ENCODE data around the gene ANKRD39. TPM values are rescaled to one million over a fixed set of nuclear protein-coding genes. Genes with fewer than 3 reads are reported as not detected.

Gene ANKRD39
- total RNA-seq, 2 experiments from 2014 or later, result 23.0 to 23.6 TPM

DNA sequence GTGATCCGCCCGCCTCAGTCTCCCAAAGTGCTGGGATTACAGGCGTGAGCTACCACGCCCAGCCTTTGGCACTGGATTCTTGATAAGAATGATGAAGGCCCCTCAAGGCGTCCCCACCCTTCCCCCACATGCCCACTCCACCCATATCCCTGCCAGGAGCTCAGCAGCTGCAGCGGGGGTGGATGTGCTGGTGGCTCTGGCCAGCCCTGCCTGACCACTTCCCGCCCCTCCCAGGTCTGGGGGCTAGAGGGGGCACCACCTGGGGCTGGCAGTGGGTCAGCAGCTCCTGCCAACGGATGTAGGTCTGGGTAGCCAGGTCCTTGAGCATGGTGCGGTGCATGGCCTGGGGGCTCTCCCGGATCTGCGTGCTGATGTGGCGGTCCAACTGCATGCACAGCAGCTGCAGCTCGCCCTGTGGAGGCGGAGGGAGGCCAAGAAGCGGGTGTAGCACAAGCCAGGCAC lies 19.8 kb upstream of the ANKRD39 start:
- no peaks in the 10 kb centered on the region for H3K9me3 Mint-ChIP-seq (ENCODE audit: low read depth)
- H3K4me3 Mint-ChIP-seq, result no peak overlapping the region
- DNase-seq, result no peak
- no peaks in the 10 kb centered on the region for H3K27me3 Mint-ChIP-seq
- intact Hi-C loops (cut with DNase I, micrococcal nuclease), result no loop called here
- CTCF ChIA-PET, result no interaction called here
- H3K27ac Mint-ChIP-seq, result no peak overlapping the region
- POLR2A ChIA-PET, result interaction anchor here (0.7 kb wide), 1 partner anchor 95 kb away, joined by 4 read pairs; no protein-coding TSS in a partner anchor
- no peak for ATAC-seq
- H3K4me1 Mint-ChIP-seq, result peaks cover 25% of the 10 kb centered on the region
- H3K36me3 Mint-ChIP-seq (ENCODE audit: low read depth), result no peaks in the 10 kb centered on the region

DNA sequence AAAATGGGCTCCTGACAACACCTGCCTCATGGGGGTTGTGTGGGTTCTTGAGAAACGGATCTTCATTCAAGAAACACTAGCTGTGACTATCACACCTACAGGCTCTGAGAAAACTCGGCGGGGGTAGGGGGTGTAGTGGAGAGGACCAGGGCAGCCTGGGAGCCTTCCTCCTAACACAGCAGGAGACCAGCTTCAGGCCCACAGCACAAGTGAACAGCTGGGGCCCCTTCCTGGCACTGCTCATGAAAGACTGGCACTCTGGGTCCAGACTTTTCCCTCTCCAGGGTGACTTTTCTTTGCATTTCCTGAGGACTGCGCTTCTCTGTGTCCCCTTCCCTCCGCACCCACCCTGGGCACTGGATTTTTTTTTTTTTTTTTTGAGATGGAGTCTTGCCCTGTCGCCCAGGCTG lies 19.2 kb upstream of the ANKRD39 start:
- POLR2A ChIA-PET, result interaction anchor here (0.7 kb wide), 1 partner anchor 95 kb away, joined by 4 read pairs; no protein-coding TSS in a partner anchor
- Mint-ChIP-seq H3K27ac (no peak overlapping the region), H3K9me3 (ENCODE audit: low read depth) (no peaks in the 10 kb centered on the region), H3K4me1 (peaks cover 31% of the 10 kb centered on the region), H3K4me3 (no peak overlapping the region), H3K27me3 (no peaks in the 10 kb centered on the region), H3K36me3 (ENCODE audit: low read depth) (no peaks in the 10 kb centered on the region)
- no peak for ATAC-seq
- CTCF ChIA-PET, result interaction anchor here (0.7 kb wide), 1 partner anchor 19 kb away, joined by 3 read pairs; the partner anchor contains the start of gene ANKRD39
- DNase-seq, result no peak
- intact Hi-C loops (cut with DNase I, micrococcal nuclease), result no loop called here

DNA sequence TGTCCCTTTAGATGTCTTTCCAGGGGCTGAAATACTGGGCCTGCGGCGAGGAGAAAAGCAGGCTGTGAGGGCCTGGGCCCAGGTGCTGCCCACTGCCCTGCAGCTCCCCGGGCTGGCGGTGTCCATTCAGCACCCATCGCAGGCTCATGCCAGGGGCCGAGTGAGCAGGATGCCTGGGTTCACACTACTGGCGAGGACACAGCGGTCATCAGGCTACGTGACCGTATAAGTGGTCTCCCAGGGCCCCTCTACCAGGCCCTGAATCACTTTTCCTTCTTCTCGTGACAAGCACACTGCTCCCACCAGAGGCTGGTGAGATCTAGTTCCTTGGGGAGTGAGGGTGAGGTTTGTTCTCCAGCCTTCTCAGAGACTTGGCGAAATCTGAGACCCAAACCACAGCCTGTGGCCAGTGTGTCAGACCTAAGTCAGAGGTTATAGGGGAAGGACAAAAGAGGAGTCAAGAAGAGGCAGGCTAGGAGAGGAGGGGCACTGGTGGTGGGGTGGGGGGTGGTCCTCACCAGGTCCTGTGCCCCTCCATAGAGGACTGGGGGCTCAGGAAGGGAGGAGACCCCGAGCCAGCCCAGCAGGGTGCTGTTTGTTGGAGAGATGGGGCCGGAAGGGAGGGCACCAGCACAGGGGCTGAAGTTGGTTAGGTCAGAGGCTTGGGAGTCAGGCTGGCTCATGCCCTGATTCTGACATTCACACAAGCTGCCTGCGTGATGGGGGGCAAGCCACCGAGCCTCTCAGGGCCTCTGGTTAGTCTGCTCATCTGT lies 18.6 kb upstream of the ANKRD39 start:
- Mint-ChIP-seq H3K9me3 (ENCODE audit: low read depth) (no peaks in the 10 kb centered on the region), H3K27ac (no peak overlapping the region), H3K27me3 (no peaks in the 10 kb centered on the region), H3K36me3 (ENCODE audit: low read depth) (no peaks in the 10 kb centered on the region), H3K4me3 (no peak overlapping the region), H3K4me1 (peaks cover 31% of the 10 kb centered on the region)
- ChIA-PET POLR2A (no interaction called here), CTCF (interaction anchor here (0.7 to 0.8 kb wide), 2 partner anchors 18 to 86 kb away, joined by 3 read pairs; partner anchors contain the start of gene ANKRD39)
- intact Hi-C loops (cut with DNase I, micrococcal nuclease), result no loop called here
- ATAC-seq (no peak), DNase-seq (no peak)

GRCh38 chr2:96875498-96876268 lies 17.9 kb upstream of the ANKRD39 start:
- H3K27me3 Mint-ChIP-seq, result peaks cover 4% of the 10 kb centered on the region
- H3K9me3 Mint-ChIP-seq (ENCODE audit: low read depth), result no peaks in the 10 kb centered on the region
- DNase-seq (no peak), ATAC-seq (no peak)
- peaks cover 35% of the 10 kb centered on the region for H3K4me1 Mint-ChIP-seq
- no peak overlapping the region for H3K27ac Mint-ChIP-seq
- intact Hi-C loops (cut with DNase I, micrococcal nuclease), result no loop called here
- ChIA-PET POLR2A (no interaction called here), CTCF (interaction anchor here (0.8 to 1.4 kb wide), 4 partner anchors 18 to 87 kb away, joined by 3 to 6 read pairs (median 4); partner anchors contain the start of gene ANKRD39)
- H3K36me3 Mint-ChIP-seq (ENCODE audit: low read depth), result no peaks in the 10 kb centered on the region
- no peak overlapping the region for H3K4me3 Mint-ChIP-seq

DNA sequence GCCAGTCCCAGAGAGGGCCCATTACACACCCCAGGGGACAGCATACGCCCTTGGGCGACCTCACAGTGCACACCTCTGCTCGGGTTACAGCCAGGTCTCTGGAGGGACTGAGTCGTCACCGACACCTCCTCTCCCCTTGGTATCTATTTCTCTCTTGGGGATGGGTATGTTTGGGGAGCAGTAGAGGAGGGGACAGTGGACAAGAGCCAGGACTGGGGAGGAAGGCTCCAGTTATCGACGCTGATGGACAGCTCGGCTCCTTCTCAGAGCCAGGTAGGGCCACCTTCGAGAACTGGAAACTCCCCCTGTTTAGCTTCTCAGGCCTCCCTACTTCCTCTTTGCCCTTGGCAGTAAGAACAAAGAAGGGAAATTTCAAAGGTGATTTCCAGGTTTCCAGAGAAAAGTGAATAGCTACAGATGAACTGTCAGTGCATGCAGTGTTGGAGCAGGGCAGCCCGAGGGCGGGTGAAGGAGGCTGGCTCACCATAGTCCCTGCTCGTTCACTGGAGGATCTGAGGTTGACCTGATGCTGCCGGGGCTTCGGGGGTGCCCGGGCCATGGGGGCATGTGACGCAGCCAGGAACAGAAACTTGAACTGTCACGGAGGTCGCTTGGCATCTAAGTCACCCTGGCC lies 16.5 kb upstream of the ANKRD39 start:
- H3K27ac Mint-ChIP-seq, result peak overlapping the region; percentile 63
- POLR2A ChIA-PET, result no interaction called here

DNA sequence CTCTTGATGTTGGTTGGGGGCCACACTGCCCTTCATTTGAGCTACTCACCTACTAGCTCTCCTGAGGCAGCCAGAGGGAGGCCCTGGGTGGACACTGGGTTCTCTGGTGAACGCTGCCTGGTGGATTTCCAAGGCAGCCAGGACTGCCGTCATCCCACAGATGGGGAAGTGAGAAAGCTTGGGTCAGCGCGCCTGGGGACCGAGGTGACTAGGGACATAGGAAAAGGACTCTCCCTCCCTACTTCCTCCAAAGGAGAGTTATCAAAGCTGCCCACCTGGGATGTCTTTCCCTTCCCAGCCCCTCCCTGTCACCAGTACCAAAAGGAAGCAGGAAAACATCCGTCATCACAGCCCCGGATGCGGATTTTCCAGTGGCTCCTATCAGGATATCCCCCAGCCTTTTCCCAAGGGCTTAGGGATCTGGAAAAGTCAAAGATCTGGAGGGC lies 15.9 kb upstream of the ANKRD39 start:
- no peak for ATAC-seq
- no peaks in the 10 kb centered on the region for H3K9me3 Mint-ChIP-seq (ENCODE audit: low read depth)
- H3K36me3 Mint-ChIP-seq (ENCODE audit: low read depth), result no peaks in the 10 kb centered on the region
- no peak for DNase-seq
- CTCF ChIA-PET, result interaction anchor here (0.6 to 1.3 kb wide), 5 partner anchors 18 to 77 kb away, joined by 3 to 5 read pairs (median 3); no protein-coding TSS in a partner anchor
- intact Hi-C loops (cut with DNase I, micrococcal nuclease), result loop anchor here in 1 of 2 experiments (5.0 kb wide), 2 partner anchors 39 to 79 kb away; no protein-coding TSS in a partner anchor
- H3K4me3 Mint-ChIP-seq, result no peak overlapping the region
- H3K27me3 Mint-ChIP-seq, result peaks cover 6% of the 10 kb centered on the region
- peaks cover 40% of the 10 kb centered on the region for H3K4me1 Mint-ChIP-seq
- H3K27ac Mint-ChIP-seq, result peak overlapping the region; percentile 63
- POLR2A ChIA-PET, result no interaction called here

More for the DNA sequence above, 16.5 kb upstream of the ANKRD39 start:
- intact Hi-C loops (cut with DNase I, micrococcal nuclease), result loop anchor here in 1 of 2 experiments (5.0 kb wide), 2 partner anchors 38 to 78 kb away; no protein-coding TSS in a partner anchor
- no peak overlapping the region for H3K4me3 Mint-ChIP-seq
- peaks cover 40% of the 10 kb centered on the region for H3K4me1 Mint-ChIP-seq
- DNase-seq (peak; percentile 54), ATAC-seq (peak; percentile 59)
- no peaks in the 10 kb centered on the region for H3K36me3 Mint-ChIP-seq (ENCODE audit: low read depth)
- CTCF ChIA-PET, result interaction anchor here (0.6 to 1.4 kb wide), 8 partner anchors 17 to 76 kb away, joined by 3 to 6 read pairs (median 4); partner anchors contain the start of gene ANKRD39
- H3K27me3 Mint-ChIP-seq, result peaks cover 6% of the 10 kb centered on the region
- no peaks in the 10 kb centered on the region for H3K9me3 Mint-ChIP-seq (ENCODE audit: low read depth)

DNA sequence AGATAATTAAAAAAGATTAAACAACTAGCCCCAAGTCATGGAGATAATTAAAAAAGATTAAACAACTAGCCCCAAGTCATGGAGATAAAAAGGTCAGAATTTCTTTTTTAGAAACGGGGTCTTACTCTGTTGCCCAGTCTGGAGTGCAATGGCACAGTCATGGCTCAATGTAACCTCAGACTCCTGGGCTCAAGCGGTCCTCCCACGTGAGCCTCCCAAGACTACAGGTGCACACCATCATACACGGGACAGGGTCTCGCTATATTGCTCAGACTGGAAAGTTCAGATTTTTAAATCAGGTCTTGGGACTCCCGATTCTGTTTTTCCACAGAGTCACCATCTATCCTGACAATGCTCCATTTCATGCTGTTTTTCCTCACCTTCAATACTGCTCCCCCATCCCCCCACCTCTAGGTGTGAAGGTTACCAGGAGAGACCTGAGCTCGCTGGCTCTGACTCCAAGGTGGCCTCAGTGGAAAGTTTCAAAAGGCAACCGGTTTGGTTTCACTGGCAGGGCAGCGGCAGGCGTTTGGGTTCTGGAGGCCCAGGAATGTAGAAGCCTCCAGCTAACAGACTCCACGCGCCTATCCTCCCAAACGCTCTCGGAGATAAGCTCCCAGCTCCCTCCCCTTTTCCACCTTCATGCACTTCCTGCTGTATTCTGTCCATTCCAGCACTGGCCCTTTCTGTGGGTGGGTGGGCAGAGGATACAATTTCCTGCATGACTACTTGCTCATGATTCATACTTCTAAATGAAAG lies 15.0 kb upstream of the ANKRD39 start:
- POLR2A ChIA-PET, result no interaction called here
- H3K36me3 Mint-ChIP-seq (ENCODE audit: low read depth), result no peaks in the 10 kb centered on the region
- CTCF ChIA-PET, result interaction anchor here (2.2 kb wide), 1 partner anchor 14 kb away, joined by 9 read pairs; the partner anchor contains the start of gene ANKRD39
- no peak overlapping the region for H3K4me3 Mint-ChIP-seq
- no peaks in the 10 kb centered on the region for H3K9me3 Mint-ChIP-seq (ENCODE audit: low read depth)
- no peak overlapping the region for H3K27ac Mint-ChIP-seq
- peaks cover 44% of the 10 kb centered on the region for H3K4me1 Mint-ChIP-seq
- ATAC-seq (no peak), DNase-seq (no peak)
- intact Hi-C loops (cut with DNase I, micrococcal nuclease), result loop anchor here in 1 of 2 experiments (5.0 kb wide), 2 partner anchors 40 to 80 kb away; no protein-coding TSS in a partner anchor
- peaks cover 6% of the 10 kb centered on the region for H3K27me3 Mint-ChIP-seq

GRCh38 chr2:96870626-96871255 lies 12.9 kb upstream of the ANKRD39 start:
- peaks cover 2% of the 10 kb centered on the region for H3K36me3 Mint-ChIP-seq (ENCODE audit: low read depth)
- H3K4me3 Mint-ChIP-seq, result peak overlapping the region; percentile 63
- ATAC-seq (peak; percentile 20), DNase-seq (peak; percentile 68)
- ChIA-PET POLR2A (interaction anchor here (0.6 to 0.9 kb wide), 2 partner anchors 84 to 85 kb away, joined by 4 read pairs; no protein-coding TSS in a partner anchor), CTCF (interaction anchor here (0.5 to 1.7 kb wide), 8 partner anchors 10 to 242 kb away, joined by 3 to 6 read pairs (median 4); no protein-coding TSS in a partner anchor)
- no peaks in the 10 kb centered on the region for H3K9me3 Mint-ChIP-seq (ENCODE audit: low read depth)
- H3K27ac Mint-ChIP-seq, result peak overlapping the region; percentile 47
- peaks cover 6% of the 10 kb centered on the region for H3K27me3 Mint-ChIP-seq
- intact Hi-C loops (cut with DNase I, micrococcal nuclease), result loop anchor here in 1 of 2 experiments (5.0 kb wide), 2 partner anchors 42 to 82 kb away; no protein-coding TSS in a partner anchor
- H3K4me1 Mint-ChIP-seq, result peaks cover 55% of the 10 kb centered on the region

GRCh38 chr2:96869822-96870625 lies 12.2 kb upstream of the ANKRD39 start, which contains the start of gene SEMA4C:
Gene SEMA4C, minus strand, starts transcription at chr2:96870080. Its CDS starts 2,194 bp downstream, at chr2:96867886.
- POLR2A ChIA-PET, result interaction anchor here (0.9 kb wide), 1 partner anchor 84 kb away, joined by 4 read pairs; no protein-coding TSS in a partner anchor
- peak within 1 kb of the TSS; percentile 78 for H3K4me3 Mint-ChIP-seq
- peaks cover 2% of the 10 kb centered on the region for H3K36me3 Mint-ChIP-seq (ENCODE audit: low read depth)
- peaks cover 6% of the 10 kb centered on the region for H3K27me3 Mint-ChIP-seq
- ATAC-seq, result no peak
- CTCF ChIA-PET, result interaction anchor here (0.7 to 1.7 kb wide), 4 partner anchors 10 to 241 kb away, joined by 3 to 5 read pairs (median 4); partner anchors contain the start of gene ANKRD39
- H3K9me3 Mint-ChIP-seq (ENCODE audit: low read depth), result no peaks in the 10 kb centered on the region
- peaks cover 53% of the 10 kb centered on the region for H3K4me1 Mint-ChIP-seq
- peak; percentile 60 for DNase-seq
- intact Hi-C loops (cut with DNase I, micrococcal nuclease), result loop anchor here in 1 of 2 experiments (1.0 to 5.0 kb wide), 4 partner anchors 42 to 792 kb away; partner anchors contain the start of genes ACTR1B and CNNM3
- peak within 1 kb of the TSS; percentile 47 for H3K27ac Mint-ChIP-seq

All from activated CD4-positive, alpha-beta T cell treated with anti-CD3 and anti-CD28 coated beads for 36 hours (primary cell).